ENCODE results near the gene FGD6. TPM values are rescaled to one million over a fixed set of nuclear protein-coding genes. Genes with fewer than 3 reads are reported as not detected.
A peak's percentile ranks its signal among the peaks of the same experiment; 100 is the strongest.

FGD6 gene
- total and polyA plus RNA-seq, 2 experiments from 2014 or later: 12.9 to 32.4 TPM

GRCh38 chr12:95150501-95150900 lies 66.8 kb downstream of the FGD6 start:
- Mint-ChIP-seq H3K27me3 (ENCODE audit: insufficient read depth, low read depth, poor library complexity) (no peaks in the 10 kb centered on the region), H3K36me3 (ENCODE audit: low read depth) (peaks cover 59% of the 10 kb centered on the region), H3K4me3 (no peak overlapping the region), H3K27ac (no peak overlapping the region), H3K4me1 (peaks cover 21% of the 10 kb centered on the region), H3K9me3 (peaks cover 5% of the 10 kb centered on the region; the same call in 2 of the 3 replicates)
- no peaks in the 10 kb centered on the region for H3K9me2 ChIP-seq (ENCODE audit: insufficient read depth)
- H3K79me2 ChIP-seq (replicated peaks; ENCODE audit: insufficient read depth): no peaks in the 10 kb centered on the region
- no peaks in the 10 kb centered on the region for H3K27me3 ChIP-seq (ENCODE audit: insufficient read depth)
- no peak for ATAC-seq
- no peak for DNase-seq (ENCODE audit: low spot score)
- H3K27ac ChIP-seq (ENCODE audit: low read depth): no peak overlapping the region
- no peak for TF ChIP-seq POLR2AphosphoS5 (IDR thresholded peaks at IDR 0.05; ENCODE audit: low read depth)
- no peak for TF ChIP-seq ZNF462 (CRISPR knock-in tag; IDR thresholded peaks at IDR 0.05)
- TF ChIP-seq EZH2 (IDR thresholded peaks at IDR 0.05; ENCODE audit: low read depth, unreplicated experiment): no peak
- TF ChIP-seq ZNF114 (CRISPR knock-in tag; IDR thresholded peaks at IDR 0.05): no peak
- no peak for TF ChIP-seq ZNF331 (CRISPR knock-in tag; IDR thresholded peaks at IDR 0.05; ENCODE audit: low read depth)
- H3K36me3 ChIP-seq (ENCODE audit: insufficient read depth): peaks cover 17% of the 10 kb centered on the region; the same call in 1 of the 2 replicates
- no peaks in the 10 kb centered on the region for H3K4me1 ChIP-seq (ENCODE audit: insufficient read depth)
- no peak overlapping the region for H2AFZ ChIP-seq
- no peak overlapping the region for H3K4me2 ChIP-seq
- no peaks in the 10 kb centered on the region for H3F3A ChIP-seq (replicated peaks; ENCODE audit: low read depth)
- H4K20me1 ChIP-seq (replicated peaks; ENCODE audit: insufficient read depth): no peaks in the 10 kb centered on the region
- H3K4me3 ChIP-seq: no peak overlapping the region

- no peak overlapping the region for H3K4me3 Mint-ChIP-seq
- H3K36me3 ChIP-seq (ENCODE audit: insufficient read depth): peaks cover 12% of the 10 kb centered on the region; the same call in 1 of the 2 replicates
- no peak overlapping the region for H3K4me3 ChIP-seq
- peak overlapping the region; percentile 27; the same call in 1 of the 2 replicates for H3K27ac Mint-ChIP-seq
- peaks cover 23% of the 10 kb centered on the region for H3K4me1 Mint-ChIP-seq
- no peaks in the 10 kb centered on the region; the same call in 1 of the 2 replicates for H3K4me1 ChIP-seq (ENCODE audit: insufficient read depth)
- peak overlapping the region; percentile 53; the same call in 1 of the 2 replicates for H3K27ac ChIP-seq (ENCODE audit: low read depth)
- no peaks in the 10 kb centered on the region for H3F3A ChIP-seq (replicated peaks; ENCODE audit: low read depth)
- no peaks in the 10 kb centered on the region for H3K79me2 ChIP-seq (replicated peaks; ENCODE audit: insufficient read depth)
- H3K27me3 Mint-ChIP-seq (ENCODE audit: insufficient read depth, low read depth, poor library complexity): peaks cover 1% of the 10 kb centered on the region
- peaks cover 51% of the 10 kb centered on the region for H3K36me3 Mint-ChIP-seq (ENCODE audit: low read depth)
- peaks cover 5% of the 10 kb centered on the region; the same call in 2 of the 3 replicates for H3K9me3 Mint-ChIP-seq
- DNase-seq (ENCODE audit: low spot score): peak; percentile 73
- H3K4me2 ChIP-seq: no peak overlapping the region
- H4K20me1 ChIP-seq (replicated peaks; ENCODE audit: insufficient read depth): no peaks in the 10 kb centered on the region
- TF ChIP-seq ZNF462 (CRISPR knock-in tag; IDR thresholded peaks at IDR 0.05) (0 out of 2 replicates have a peak, but pooled peaks have one; percentile 38), EZH2 (IDR thresholded peaks at IDR 0.05; ENCODE audit: low read depth, unreplicated experiment) (no peak)
- peak; percentile 97 for ATAC-seq
- H2AFZ ChIP-seq: no peak overlapping the region
- no peaks in the 10 kb centered on the region for H3K9me2 ChIP-seq (ENCODE audit: insufficient read depth)
- H3K27me3 ChIP-seq (ENCODE audit: insufficient read depth): no peaks in the 10 kb centered on the region
Observed at GRCh38 chr12:95147866-95148265, 69.4 kb downstream of the FGD6 start.
